ENCODE results near the gene RGS17.

GRCh38 chr6:153032255-153032882 lies 98.7 kb downstream of the RGS17 start:
- no peak for TF ChIP-seq POLR2AphosphoS5 (IDR thresholded peaks at IDR 0.05)
- TF ChIP-seq POLR2A (IDR thresholded peaks at IDR 0.05) = no peak
- peak in 2 of 3 donors; percentile 14 to 30 for TF ChIP-seq CTCF (IDR thresholded peaks at IDR 0.05)

All from breast epithelium (tissue), 3 donors.